Head of caudate nucleus (tissue), 42 donors: Measurements from ENCODE around the gene DCDC2C.
A peak's percentile ranks its signal among the peaks of the same experiment; 100 is the strongest.
"Not testable (repeated sequence)": the region's sequence is repeated elsewhere in the genome, so short reads cannot be mapped to it uniquely, and the experiment has no call there.

Source experiments
- DNase-seq, 42 donors: peaks; one replicate each; pipeline versions ENCODE4 v3.0.0 to v3.0.0-alpha.2; 2020 to 2021; ENCODE audit warnings: mixed read lengths in 7 of 42
- intact Hi-C: fragments of 100-400 bp; cut with DNase I; formaldehyde crosslinking; loops from one replicate; pipeline ENCODE4 v1.15.0; 2022

Gene DCDC2C

DNA sequence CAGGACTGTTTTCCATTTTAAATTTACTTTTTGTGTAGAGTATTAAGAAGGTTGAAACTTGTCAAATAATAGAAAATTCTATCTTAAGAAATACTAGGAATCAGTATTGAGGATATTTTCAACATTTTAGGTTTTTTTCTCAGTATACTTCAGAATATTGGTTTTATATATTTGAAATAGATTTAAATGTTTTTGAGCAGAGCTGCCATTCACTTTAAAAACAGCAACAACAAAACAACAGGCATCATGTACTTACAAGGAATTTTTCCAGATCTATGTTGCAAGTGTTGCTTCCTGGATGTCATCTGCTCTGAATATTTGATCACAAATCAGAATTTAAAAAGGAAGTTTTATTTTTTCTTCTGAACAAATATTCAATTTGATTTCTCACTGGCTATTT is 84.4 kb downstream of the DCDC2C start:
- DNase-seq: no peak
- intact Hi-C loops: no loop called here

DNA sequence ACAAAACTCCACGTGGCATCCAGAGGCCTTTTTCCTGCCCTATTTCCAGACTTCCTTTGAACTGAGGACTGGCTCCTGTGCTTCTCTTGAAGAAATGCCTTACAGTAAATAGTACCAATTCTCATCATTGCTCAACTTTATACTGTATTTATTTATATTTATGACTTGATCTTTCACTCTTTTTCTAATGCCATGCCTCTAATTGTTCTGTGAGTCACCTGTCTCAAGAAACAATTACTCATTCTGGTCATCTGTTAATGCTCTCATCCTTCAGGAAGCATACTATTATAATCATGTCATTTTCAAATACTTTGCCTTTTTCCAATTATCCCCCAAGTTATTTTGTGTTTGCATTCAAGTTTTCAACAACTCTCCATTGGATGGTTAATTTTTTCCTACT is 85.9 kb downstream of the DCDC2C start:
- no peak for DNase-seq
- intact Hi-C loops: no loop called here

GRCh38 chr2:3793249-3793648 is 89.9 kb downstream of the DCDC2C start:
- DNase-seq: no peak
- intact Hi-C loops: no loop called here

GRCh38 chr2:3801506-3801905 is 98.1 kb downstream of the DCDC2C start:
- DNase-seq: no peak
- intact Hi-C loops: no loop called here

DNA sequence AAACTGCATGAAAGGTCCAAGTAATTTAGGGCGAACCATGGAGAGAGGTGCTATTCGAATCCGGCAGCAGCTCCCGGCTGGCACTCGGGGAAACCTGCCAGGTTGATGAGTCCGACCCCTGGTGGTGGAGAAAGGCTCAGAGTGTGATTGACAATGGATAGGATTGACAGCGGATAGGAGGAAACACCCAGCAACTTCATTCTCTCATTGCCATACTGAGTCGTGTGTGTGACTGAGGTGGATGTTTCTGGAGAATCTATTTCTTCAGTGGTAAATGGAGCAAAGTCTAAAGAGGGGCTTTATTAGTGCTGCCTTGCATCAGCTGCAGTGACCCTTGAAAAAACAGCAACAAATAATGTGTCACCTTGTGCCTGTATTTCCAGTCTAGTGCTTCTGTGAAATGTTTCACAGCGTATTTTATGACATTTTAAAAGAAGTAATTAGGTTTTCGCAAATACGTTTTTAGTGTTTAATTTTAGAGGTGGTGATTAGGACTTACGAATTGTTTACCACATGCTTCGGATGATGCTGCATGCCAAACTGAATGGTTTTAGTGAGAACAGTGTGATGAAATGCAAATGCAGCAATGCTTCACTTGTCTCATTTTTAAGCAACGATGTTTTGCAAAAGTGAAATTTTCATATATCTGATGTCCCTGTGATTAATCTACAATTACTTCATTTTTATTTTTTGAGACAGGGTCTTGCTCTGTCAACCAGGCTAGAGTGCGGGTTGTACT is 102.0 kb downstream of the DCDC2C start:
- peak in 16 of 42 donors; percentile 6 to 69 (median 26) for DNase-seq
- intact Hi-C loops: no loop called here

DNA sequence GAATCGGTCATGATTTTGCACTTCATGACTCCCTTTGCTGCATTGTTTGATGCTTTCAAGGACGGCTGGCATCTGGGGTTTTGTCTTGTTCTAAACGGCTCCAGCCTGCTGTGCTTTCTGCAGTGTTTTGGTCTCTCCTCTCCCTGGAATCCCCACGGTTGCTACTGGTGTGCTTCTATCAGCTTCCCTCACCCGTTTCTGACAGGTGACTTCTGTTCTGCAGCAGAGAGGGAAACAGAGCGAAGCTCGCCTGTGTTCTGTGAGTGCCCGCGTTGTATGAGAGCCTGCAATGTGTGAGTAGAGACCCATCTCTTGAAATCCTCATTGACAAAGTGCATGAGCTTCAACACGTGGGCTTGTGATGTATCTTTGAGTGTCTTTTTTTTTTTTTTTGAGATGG is 102.8 kb downstream of the DCDC2C start:
- intact Hi-C loops: no loop called here
- peak in 6 of 42 donors; percentile 14 to 54 (median 22) for DNase-seq

DNA sequence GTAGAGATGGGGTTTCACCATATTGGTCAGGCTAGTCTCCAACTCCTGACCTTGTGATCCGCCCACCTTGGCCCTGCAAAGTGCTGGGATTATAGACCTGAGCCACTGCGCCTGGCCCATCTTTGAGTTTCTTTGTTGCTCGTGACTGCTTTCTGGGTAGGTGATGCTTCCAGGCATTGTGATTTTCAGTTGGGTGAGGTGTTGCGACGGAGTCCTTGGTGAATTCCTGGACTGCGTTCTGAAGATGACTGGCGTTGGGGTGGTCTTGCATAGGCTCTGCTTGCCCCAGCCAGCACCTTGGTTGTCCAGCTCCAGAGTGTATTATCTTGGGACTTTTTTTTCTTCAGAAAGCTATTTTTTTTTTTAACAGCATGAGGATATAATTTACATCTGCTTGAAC is 103.4 kb downstream of the DCDC2C start:
- DNase-seq: no peak
- intact Hi-C loops: no loop called here

- intact Hi-C loops: no loop called here
- DNase-seq: peak in 1 of 42 donors; percentile 12
These were observed 104.5 kb downstream of the DCDC2C start for GRCh38 chr2:3807853-3808252.

- intact Hi-C loops: no loop called here
These were observed 111.4 kb downstream of the DCDC2C start for GRCh38 chr2:3814706-3815245.

GRCh38 chr2:3817144-3817543 is 113.8 kb downstream of the DCDC2C start:
- intact Hi-C loops, DNase-seq: not testable (repeated sequence)

More at GRCh38 chr2:3814706-3815245, 111.4 kb downstream of the DCDC2C start:
- DNase-seq: no peak

- intact Hi-C loops: no loop called here
- DNase-seq: no peak
These were observed 120.4 kb downstream of the DCDC2C start for GRCh38 chr2:3823748-3824147.

- intact Hi-C loops: no loop called here
- DNase-seq: peak in 28 of 42 donors; percentile 6 to 77 (median 42)
These were observed 124.5 kb downstream of the DCDC2C start for GRCh38 chr2:3827673-3828575.

DNA sequence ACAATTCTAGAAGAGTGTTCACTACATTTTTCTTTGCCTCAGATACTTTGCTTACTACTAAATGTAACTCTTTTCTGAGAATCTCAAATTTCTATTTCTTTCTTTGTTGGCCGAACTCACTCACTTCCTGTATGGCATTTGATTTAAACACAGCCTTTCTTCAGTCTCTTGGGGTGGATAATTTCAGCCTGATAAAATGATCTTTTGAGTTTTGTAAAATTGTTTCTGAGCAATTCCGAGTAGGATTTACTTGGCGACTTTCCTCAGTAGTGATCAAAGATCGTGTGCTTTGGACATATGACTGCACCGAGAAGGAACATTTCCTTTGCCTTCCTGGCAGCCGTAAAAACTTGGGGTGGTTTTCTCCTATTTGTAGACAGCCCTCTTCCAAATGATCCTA is 127.4 kb downstream of the DCDC2C start:
- intact Hi-C loops: no loop called here
- no peak for DNase-seq

- no peak for DNase-seq
- intact Hi-C loops: no loop called here
These were observed 133.7 kb downstream of the DCDC2C start for GRCh38 chr2:3837086-3837485.

- no peak for DNase-seq
- intact Hi-C loops: no loop called here
These were observed 135.0 kb downstream of the DCDC2C start for GRCh38 chr2:3838348-3838747.

GRCh38 chr2:3839476-3839875 is 136.1 kb downstream of the DCDC2C start:
- intact Hi-C loops: no loop called here
- DNase-seq: peak in 33 of 42 donors; percentile 9 to 80 (median 39)

DNA sequence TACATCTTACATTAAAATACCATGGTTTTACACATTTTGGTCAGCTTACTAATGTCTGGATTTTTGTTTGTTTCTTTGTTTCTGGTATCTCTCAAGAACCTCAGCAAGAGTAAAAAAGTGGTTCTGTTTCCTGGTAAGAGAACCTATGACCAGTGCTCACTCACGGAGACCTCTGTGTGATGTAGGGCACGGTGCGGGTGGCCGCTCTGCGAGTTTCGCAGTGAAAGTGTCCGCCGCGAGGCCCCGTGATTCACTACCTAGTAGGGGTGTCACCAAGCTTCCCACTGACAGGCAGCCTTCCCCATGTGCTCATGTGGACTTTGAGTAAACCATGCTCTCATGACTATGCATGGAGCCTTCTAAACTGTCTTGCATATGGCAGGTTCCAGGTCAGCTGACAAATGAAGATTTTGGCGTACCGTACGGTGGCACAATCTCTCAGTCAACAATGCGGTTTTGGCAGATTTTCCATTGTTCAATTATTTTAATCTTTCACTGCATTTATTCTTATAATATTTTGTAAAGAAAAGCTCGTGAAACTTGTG is 137.3 kb downstream of the DCDC2C start:
- DNase-seq: no peak
- intact Hi-C loops: no loop called here

GRCh38 chr2:3847397-3848052 is 144.2 kb downstream of the DCDC2C start:
- intact Hi-C loops: no loop called here
- DNase-seq: no peak

DNA sequence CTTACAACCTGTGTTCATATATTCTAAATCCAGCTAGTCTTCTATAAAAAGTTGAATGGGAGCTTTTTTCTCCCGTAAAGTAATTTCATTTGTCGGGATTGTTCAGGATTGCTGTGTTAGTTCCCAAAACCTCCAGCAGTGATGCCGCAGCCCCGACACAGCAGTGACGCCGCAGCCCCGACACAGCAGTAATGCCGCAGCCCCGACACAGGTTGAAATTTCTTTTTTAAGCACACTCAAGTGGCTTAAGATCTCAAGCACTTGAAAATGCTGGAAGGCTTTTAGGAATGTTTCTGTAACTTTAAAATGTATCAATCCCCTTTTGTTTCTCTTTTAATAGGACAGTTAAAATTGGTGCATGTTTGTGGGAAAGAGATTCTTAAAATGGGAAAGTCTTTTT is 145.4 kb downstream of the DCDC2C start:
- DNase-seq: no peak
- intact Hi-C loops: no loop called here
